HCT116 (cell line): Measurements from ENCODE around the gene COL26A1. TPM values are rescaled to one million over a fixed set of nuclear protein-coding genes. Genes with fewer than 3 reads are reported as not detected.

Source experiments
- ATAC-seq: fragments of 200-7000 bp; cut with Tn5 transposase; 2 replicates; pipeline ENCODE4 v1.9.1; 2020; ENCODE audit warnings: mild to moderate bottlenecking, moderate library complexity
- BruUV-seq: library from RNA; stranded (reverse); fragments of 400-500 nt; replicated peaks from 2 replicates; lab custom pipeline; 2021; lab: Mats Ljungman, UMichigan
- CTCF ChIA-PET: fragments of 300-600 bp; sonication (Branson Sonifier 250); formaldehyde crosslinking; loops from one replicate; lab custom pipeline; 2021; ENCODE audit warnings: antibody characterized with exemption; lab: Charles Lee
- POLR2A ChIA-PET: fragments of 300-600, 350-600 bp; sonication (Branson Sonifier 250); formaldehyde crosslinking; loops from one replicate; lab custom pipeline; 2021; ENCODE audit warnings: antibody characterized with exemption; lab: Charles Lee
- RAD21 ChIA-PET, 2 experiments: fragments of 300-600 bp; sonication (Branson Sonifier 250); formaldehyde crosslinking; loops; one replicate each; lab custom pipeline; 2023; ENCODE audit warnings: low total read pairs in 2 of 2; ENCODE audit not compliant: uncharacterized antibody in 2 of 2, unreplicated experiment in 2 of 2, low non-redundant PET in 1 of 2; lab: Charles Lee
- DNase-seq: peaks from one replicate; pipeline ENCODE4 v3.0.0-alpha.2; 2010; ENCODE audit warnings: low read depth, low spot score
- H2AFZ ChIP-seq: fragments of 200-600 bp; shearing (Covaris generic), sonication (generic); 2 replicates; pipeline ENCODE4 v1.6.1; 2017; ENCODE audit warnings: low read depth, mixed run types, mixed read lengths, antibody characterized with exemption, low read length; ENCODE audit not compliant: poor library complexity, severe bottlenecking
- H3K27ac ChIP-seq: 2 replicates; pipeline ENCODE4 v1.5.1; 2012; ENCODE audit warnings: low read depth, low read length
- H3K27me3 ChIP-seq: fragments of 200-600 bp; sonication (generic); 2 replicates; pipeline ENCODE4 v1.6.1; 2016; ENCODE audit warnings: mixed run types, low read length, mixed read lengths; ENCODE audit not compliant: insufficient read depth
- H3K36me3 ChIP-seq, 2 experiments: fragments of 200-500 bp in 1 of 2; fragments of 200-600 bp in 1 of 2; sonication (Bioruptor generic) in 1 of 2; sonication (generic) in 1 of 2; 2 replicates each; pipeline versions ENCODE4 v1.5.1 to v1.6.1; 2014 to 2016; ENCODE audit warnings: low read length in 2 of 2, inconsistent platforms in 1 of 2, mixed read lengths in 1 of 2, mixed run types in 1 of 2; ENCODE audit not compliant: insufficient read depth in 2 of 2, control insufficient read depth in 1 of 2
- H3K4me1 ChIP-seq, 2 experiments: fragments of 200-600 bp in 1 of 2; sonication (generic) in 1 of 2; 2 replicates each; pipeline versions ENCODE4 v1.5.1 to v1.6.1; 2012 to 2017; ENCODE audit warnings: low read length in 2 of 2, inconsistent platforms in 1 of 2, mild to moderate bottlenecking in 1 of 2, mixed read lengths in 1 of 2, mixed run types in 1 of 2, moderate library complexity in 1 of 2; ENCODE audit not compliant: insufficient read depth in 2 of 2, control insufficient read depth in 1 of 2
- H3K4me2 ChIP-seq: fragments of 200-600 bp; sonication (generic); 2 replicates; pipeline ENCODE4 v1.6.1; 2017; ENCODE audit warnings: mixed run types, low read length, mixed read lengths
- H3K4me3 ChIP-seq, 2 experiments: fragments of 200-600 bp in 1 of 2; sonication (generic) in 1 of 2; replicated peaks in 1 of 2; 2 replicates each; pipeline ENCODE4 v1.5.1; 2011 to 2016; ENCODE audit warnings: low read length in 2 of 2, control low read depth in 1 of 2, low read depth in 1 of 2, mild to moderate bottlenecking in 1 of 2, mixed read lengths in 1 of 2, mixed run types in 1 of 2
- H3K79me2 ChIP-seq: fragments of 200-600 bp; sonication (generic); 2 replicates; pipeline ENCODE4 v1.6.1; 2017; ENCODE audit warnings: mild to moderate bottlenecking, mixed run types, low read length, moderate library complexity, mixed read lengths; ENCODE audit not compliant: insufficient read depth
- H3K9ac ChIP-seq: fragments of 200-600 bp; sonication (generic); 2 replicates; pipeline ENCODE4 v1.6.1; 2016; ENCODE audit warnings: low read length, mixed read lengths
- H3K9me2 ChIP-seq: fragments of 200-600 bp; sonication (generic), shearing (Covaris generic); 2 replicates; pipeline ENCODE4 v1.6.1; 2017; ENCODE audit warnings: mixed run types, mild to moderate bottlenecking, moderate library complexity; ENCODE audit not compliant: insufficient read depth
- H3K9me3 ChIP-seq, 2 experiments: fragments of 200-500 bp in 1 of 2; fragments of 200-600 bp in 1 of 2; sonication (Bioruptor generic) in 1 of 2; sonication (generic) in 1 of 2; 2 replicates each; pipeline ENCODE4 v1.6.1; 2014 to 2017; ENCODE audit warnings: low read length in 2 of 2, mixed read lengths in 2 of 2, inconsistent platforms in 1 of 2, low read depth in 1 of 2, mild to moderate bottlenecking in 1 of 2, mixed run types in 1 of 2, moderate library complexity in 1 of 2; ENCODE audit not compliant: control insufficient read depth in 1 of 2, insufficient read depth in 1 of 2
- H4K20me1 ChIP-seq: fragments of 200-600 bp; sonication (generic), shearing (Covaris generic); 2 replicates; pipeline ENCODE4 v1.6.1; 2017; ENCODE audit warnings: mixed run types, mild to moderate bottlenecking, moderate library complexity; ENCODE audit not compliant: insufficient read depth
- CBX3 ChIP-seq: IDR thresholded peaks from 2 replicates; pipeline ENCODE4 v1.6.1; 2012; ENCODE audit warnings: low read depth
- CEBPB ChIP-seq: IDR thresholded peaks from 2 replicates; pipeline ENCODE4 v1.6.1; 2012; ENCODE audit warnings: low read depth
- EGR1 ChIP-seq: IDR thresholded peaks from 2 replicates; pipeline ENCODE4 v1.6.1; 2012; ENCODE audit warnings: low read depth
- EZH2 ChIP-seq: fragments of 200-600 bp; sonication (generic); IDR thresholded peaks from 2 replicates; pipeline ENCODE4 v1.6.1; 2017; ENCODE audit warnings: antibody characterized with exemption, mixed run types
- EZH2phosphoT487 ChIP-seq: fragments of 200-600 bp; IDR thresholded peaks from 2 replicates; pipeline ENCODE4 v1.6.1; 2018; ENCODE audit warnings: antibody characterized with exemption, borderline replicate concordance
- FOSL1 ChIP-seq: IDR thresholded peaks from 2 replicates; pipeline ENCODE4 v1.6.1; 2012; ENCODE audit warnings: low read depth
- POLR2A ChIP-seq: IDR thresholded peaks from 2 replicates; pipeline ENCODE4 v1.7.0; 2011; ENCODE audit warnings: borderline replicate concordance; ENCODE audit not compliant: insufficient read depth, insufficient read length; ENCODE audit errors: extremely low read depth
- RAD21 ChIP-seq: IDR thresholded peaks from 2 replicates; pipeline ENCODE4 v1.6.1; 2012; ENCODE audit warnings: low read depth, mild to moderate bottlenecking
- ZFX ChIP-seq: fragments of 450-650 bp; IDR thresholded peaks from 2 replicates; pipeline ENCODE4 v1.6.1; 2017
- intact Hi-C: fragments of 100-400 bp; cut with micrococcal nuclease; formaldehyde crosslinking; loops from 2 replicates; pipeline ENCODE4 v1.10.0; 2022
- total RNA-seq: library from RNA; stranded (reverse); gene quantifications from one replicate; pipeline ENCODE4 v1.2.1, GENCODE V29; 2021; ENCODE audit not compliant: unreplicated experiment
- TF ChIP-seq, protein P1 (sequence below): IDR thresholded peaks from 2 replicates; pipeline ENCODE4 v1.6.1; 2011; ENCODE audit warnings: mild to moderate bottlenecking, low read length, moderate library complexity; ENCODE audit not compliant: insufficient replicate concordance; ENCODE audit errors: extremely low read depth
- TF ChIP-seq, protein P2 (sequence below): IDR thresholded peaks from 2 replicates; pipeline ENCODE4 v1.6.1; 2012

Gene COL26A1
- total RNA-seq, 1 experiment from 2014 or later: 0.27 TPM

DNA sequence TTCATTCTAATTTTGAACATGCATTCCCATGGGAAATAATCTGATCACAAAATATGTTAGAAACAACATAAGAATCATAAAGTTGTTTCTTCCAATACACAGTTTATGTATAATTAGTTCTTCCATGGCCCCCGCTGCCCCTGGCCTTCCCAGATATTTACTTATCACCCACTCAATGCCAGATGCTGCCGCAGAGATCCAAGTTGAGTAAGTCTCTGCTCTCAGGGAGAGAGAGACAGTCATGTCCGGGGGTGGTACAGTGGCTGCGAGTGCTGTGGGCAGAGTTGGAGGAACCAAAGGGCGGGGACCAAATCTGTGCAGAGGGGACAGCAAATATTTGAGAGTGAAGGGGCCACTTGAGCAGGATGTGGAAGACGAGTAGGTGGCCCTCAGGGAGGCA is 37.1 kb downstream of the COL26A1 start:
- DNase-seq: no peak
- no peaks in the 10 kb centered on the region for H4K20me1 ChIP-seq
- H3K9me3 ChIP-seq: no peaks in the 10 kb centered on the region
- TF ChIP-seq EGR1: no peak
- no peak for TF ChIP-seq POLR2A
- TF ChIP-seq FOSL1: no peak
- no peak for TF ChIP-seq CEBPB
- TF ChIP-seq EZH2: no peak
- no peak for TF ChIP-seq ZFX
- no peak for TF ChIP-seq RAD21
- TF ChIP-seq, protein P1, sequence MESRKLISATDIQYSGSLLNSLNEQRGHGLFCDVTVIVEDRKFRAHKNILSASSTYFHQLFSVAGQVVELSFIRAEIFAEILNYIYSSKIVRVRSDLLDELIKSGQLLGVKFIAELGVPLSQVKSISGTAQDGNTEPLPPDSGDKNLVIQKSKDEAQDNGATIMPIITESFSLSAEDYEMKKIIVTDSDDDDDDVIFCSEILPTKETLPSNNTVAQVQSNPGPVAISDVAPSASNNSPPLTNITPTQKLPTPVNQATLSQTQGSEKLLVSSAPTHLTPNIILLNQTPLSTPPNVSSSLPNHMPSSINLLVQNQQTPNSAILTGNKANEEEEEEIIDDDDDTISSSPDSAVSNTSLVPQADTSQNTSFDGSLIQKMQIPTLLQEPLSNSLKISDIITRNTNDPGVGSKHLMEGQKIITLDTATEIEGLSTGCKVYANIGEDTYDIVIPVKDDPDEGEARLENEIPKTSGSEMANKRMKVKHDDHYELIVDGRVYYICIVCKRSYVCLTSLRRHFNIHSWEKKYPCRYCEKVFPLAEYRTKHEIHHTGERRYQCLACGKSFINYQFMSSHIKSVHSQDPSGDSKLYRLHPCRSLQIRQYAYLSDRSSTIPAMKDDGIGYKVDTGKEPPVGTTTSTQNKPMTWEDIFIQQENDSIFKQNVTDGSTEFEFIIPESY: no peak
- TF ChIP-seq CBX3: no peak
- TF ChIP-seq, protein P2, sequence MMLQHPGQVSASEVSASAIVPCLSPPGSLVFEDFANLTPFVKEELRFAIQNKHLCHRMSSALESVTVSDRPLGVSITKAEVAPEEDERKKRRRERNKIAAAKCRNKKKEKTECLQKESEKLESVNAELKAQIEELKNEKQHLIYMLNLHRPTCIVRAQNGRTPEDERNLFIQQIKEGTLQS: no peak
- TF ChIP-seq EZH2phosphoT487: no peak
- ATAC-seq: no peak
- RAD21 ChIA-PET: no interaction called here
- H3K36me3 ChIP-seq: no peaks in the 10 kb centered on the region
- intact Hi-C loops: no loop called here
- no peaks in the 10 kb centered on the region for H3K79me2 ChIP-seq
- no TSS peak for BruUV-seq
- H3K9ac ChIP-seq: no peak overlapping the region
- POLR2A ChIA-PET: no interaction called here
- no peaks in the 10 kb centered on the region for H3K27me3 ChIP-seq
- CTCF ChIA-PET: no interaction called here
- no peak overlapping the region for H3K4me3 ChIP-seq
- peaks cover 14 to 24% of the 10 kb centered on the region in 2 experiments for H3K4me1 ChIP-seq
- no peak overlapping the region for H2AFZ ChIP-seq
- no peak overlapping the region for H3K27ac ChIP-seq
- H3K9me2 ChIP-seq: no peaks in the 10 kb centered on the region
- no peak overlapping the region; the same call in 1 of the 2 replicates for H3K4me2 ChIP-seq
